ENCODE results near the gene MBLAC2. TPM values are rescaled to one million over a fixed set of nuclear protein-coding genes. Genes with fewer than 3 reads are reported as not detected.
A peak's percentile ranks its signal among the peaks of the same experiment; 100 is the strongest.

MBLAC2 gene
- total and polyA plus RNA-seq, 2 donors (not counting 1 experiment from before 2014, with no cell fraction given): 3.8 to 13.3 TPM

GRCh38 chr5:90473396-90474234, 956 bp downstream of the MBLAC2 start:
- Mint-ChIP-seq H3K4me1 (peaks cover 24% of the 10 kb centered on the region), H3K4me3 (peak overlapping the region; percentile 96), H3K27me3 (no peaks in the 10 kb centered on the region), H3K9me3 (ENCODE audit: insufficient read depth) (peaks cover 2% of the 10 kb centered on the region), H3K27ac (peak overlapping the region; percentile 94)
- DNase-seq (peak; percentile 38), ATAC-seq (ENCODE audit: low read depth) (no peak)
- H3K4me3 ChIP-seq (ENCODE audit: control extremely low read depth in 1 of 5, extremely low read depth in 1 of 5, insufficient read depth in 1 of 5, low read depth in 2 of 5, low read length in 4 of 5): peak overlapping the region; percentile 67 to 94 (median 86)
- under 1% methylated on average over 56 of the region's 56 CpGs for WGBS (ENCODE audit: insufficient coverage)
- H2AFZ ChIP-seq (ENCODE audit: insufficient read depth, low read depth, low read length, poor library complexity, severe bottlenecking): peak overlapping the region; percentile 97
- TF ChIP-seq, protein P1, sequence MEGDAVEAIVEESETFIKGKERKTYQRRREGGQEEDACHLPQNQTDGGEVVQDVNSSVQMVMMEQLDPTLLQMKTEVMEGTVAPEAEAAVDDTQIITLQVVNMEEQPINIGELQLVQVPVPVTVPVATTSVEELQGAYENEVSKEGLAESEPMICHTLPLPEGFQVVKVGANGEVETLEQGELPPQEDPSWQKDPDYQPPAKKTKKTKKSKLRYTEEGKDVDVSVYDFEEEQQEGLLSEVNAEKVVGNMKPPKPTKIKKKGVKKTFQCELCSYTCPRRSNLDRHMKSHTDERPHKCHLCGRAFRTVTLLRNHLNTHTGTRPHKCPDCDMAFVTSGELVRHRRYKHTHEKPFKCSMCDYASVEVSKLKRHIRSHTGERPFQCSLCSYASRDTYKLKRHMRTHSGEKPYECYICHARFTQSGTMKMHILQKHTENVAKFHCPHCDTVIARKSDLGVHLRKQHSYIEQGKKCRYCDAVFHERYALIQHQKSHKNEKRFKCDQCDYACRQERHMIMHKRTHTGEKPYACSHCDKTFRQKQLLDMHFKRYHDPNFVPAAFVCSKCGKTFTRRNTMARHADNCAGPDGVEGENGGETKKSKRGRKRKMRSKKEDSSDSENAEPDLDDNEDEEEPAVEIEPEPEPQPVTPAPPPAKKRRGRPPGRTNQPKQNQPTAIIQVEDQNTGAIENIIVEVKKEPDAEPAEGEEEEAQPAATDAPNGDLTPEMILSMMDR (IDR thresholded peaks at IDR 0.05): no peak
- no peak for TF ChIP-seq EZH2 (IDR thresholded peaks at IDR 0.05; ENCODE audit: borderline replicate concordance, insufficient read depth, low read depth, low read length, poor library complexity, severe bottlenecking)
- H3K4me1 ChIP-seq (ENCODE audit: control insufficient read depth in 2 of 2, insufficient read depth in 2 of 2, low read length in 2 of 2): peaks cover 11 to 15% of the 10 kb centered on the region in 2 donors
- no peaks in the 10 kb centered on the region for H4K20me1 ChIP-seq (ENCODE audit: control insufficient read depth, insufficient read depth, low read length, poor library complexity, severe bottlenecking)
- H3K36me3 ChIP-seq (replicated peaks in 1 of 2; ENCODE audit: control extremely low read depth in 1 of 2, control insufficient read depth in 1 of 2, extremely low read depth in 1 of 2, insufficient read depth in 2 of 2, low read length in 1 of 2): no peaks in the 10 kb centered on the region
- H3K9ac ChIP-seq (ENCODE audit: low read length): peak overlapping the region; percentile 84
- ChIA-PET CTCF (interaction anchor here (1.1 to 3.3 kb wide), 6 partner anchors 34 to 912 kb away, joined by 3 to 21 read pairs (median 7); partner anchors contain the start of genes CETN3 and LYSMD3), POLR2A (interaction anchor here (1.0 to 1.5 kb wide), 2 partner anchors 63 to 64 kb away, joined by 3 to 13 read pairs; partner anchors contain the start of gene CETN3)
- no peaks in the 10 kb centered on the region for H3K9me3 ChIP-seq (ENCODE audit: control extremely low read depth in 1 of 3, control insufficient read depth in 2 of 3, insufficient read depth in 1 of 3, low read length in 2 of 3)
- H3K27me3 ChIP-seq (replicated peaks in 1 of 4; ENCODE audit: control extremely low read depth in 1 of 4, control insufficient read depth in 3 of 4, insufficient read depth in 4 of 4, low read length in 3 of 4): no peaks in the 10 kb centered on the region
- H3K4me2 ChIP-seq (replicated peaks; ENCODE audit: low read depth, low read length, poor library complexity, severe bottlenecking): peak overlapping the region; percentile 80
- H3K27ac ChIP-seq (ENCODE audit: low read length in 2 of 2): peak overlapping the region; percentile 53 to 55
- intact Hi-C loops (cut with micrococcal nuclease): loop anchor here (1.0 to 10.0 kb wide), 5 partner anchors 34 to 1741 kb away; partner anchors contain the start of genes CETN3, LYSMD3 and MEF2C
- peaks cover 33% of the 10 kb centered on the region for H3K79me2 ChIP-seq (ENCODE audit: control insufficient read depth, insufficient read depth, low read length)

All from B cell (primary cell).